GM19395 (cell line): Measurements from ENCODE around the gene SEMA7A.
"Not testable (repeated sequence)": the region's sequence is repeated elsewhere in the genome, so short reads cannot be mapped to it uniquely, and the experiment has no call there.

ENCODE experiments used
- ATAC-seq: cut with Tn5 transposase; IDR thresholded peaks from one replicate; pipeline ENCODE4 v1.9.1; 2021; ENCODE audit warnings: mild to moderate bottlenecking, moderate library complexity; ENCODE audit not compliant: unreplicated experiment

The SEMA7A gene

DNA sequence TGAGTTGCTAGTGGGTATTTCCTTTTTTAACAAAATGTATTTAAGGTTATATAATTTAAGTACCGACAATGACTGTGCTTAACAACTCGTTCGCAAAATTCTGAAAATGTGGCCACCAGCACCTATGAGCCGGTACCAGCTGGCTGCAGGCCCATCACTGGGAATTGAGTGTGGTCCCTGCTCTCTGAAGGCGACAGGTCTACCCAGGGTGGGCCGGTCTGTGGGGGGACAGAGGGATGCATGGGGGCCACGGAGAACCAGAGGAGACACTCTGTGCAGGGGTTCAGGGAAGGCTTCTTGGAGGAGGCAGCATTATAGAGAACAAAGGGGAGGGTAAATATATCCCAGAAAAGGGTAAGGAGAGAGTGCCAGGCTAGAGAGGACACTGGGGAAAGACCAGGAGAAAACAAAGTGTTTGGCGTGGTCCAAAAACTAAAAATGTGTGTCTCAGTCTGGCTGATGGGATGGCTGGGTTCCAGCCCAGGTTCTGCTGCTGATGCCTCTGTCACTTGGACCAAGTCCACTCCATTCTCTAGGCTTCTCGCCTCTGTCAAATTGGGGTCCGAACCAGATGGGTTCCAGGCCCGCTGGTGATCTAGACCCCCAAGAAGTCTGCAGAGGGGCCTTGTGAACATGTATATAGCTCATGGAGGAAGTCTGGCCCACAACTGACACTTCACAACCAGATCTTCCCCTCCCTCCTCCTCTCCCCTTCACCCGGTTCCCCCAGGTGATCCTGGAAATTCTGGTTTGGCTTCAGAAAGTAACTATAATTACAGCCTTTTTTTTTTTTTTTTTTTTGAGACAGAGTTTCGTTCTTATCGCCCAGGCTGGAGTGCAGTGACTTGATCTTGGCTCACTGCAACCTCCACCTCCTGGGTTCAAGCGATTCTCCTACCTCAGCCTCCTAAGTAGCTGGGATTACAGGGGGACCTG lies 55.7 kb downstream of the SEMA7A start:
- no peak for ATAC-seq

DNA sequence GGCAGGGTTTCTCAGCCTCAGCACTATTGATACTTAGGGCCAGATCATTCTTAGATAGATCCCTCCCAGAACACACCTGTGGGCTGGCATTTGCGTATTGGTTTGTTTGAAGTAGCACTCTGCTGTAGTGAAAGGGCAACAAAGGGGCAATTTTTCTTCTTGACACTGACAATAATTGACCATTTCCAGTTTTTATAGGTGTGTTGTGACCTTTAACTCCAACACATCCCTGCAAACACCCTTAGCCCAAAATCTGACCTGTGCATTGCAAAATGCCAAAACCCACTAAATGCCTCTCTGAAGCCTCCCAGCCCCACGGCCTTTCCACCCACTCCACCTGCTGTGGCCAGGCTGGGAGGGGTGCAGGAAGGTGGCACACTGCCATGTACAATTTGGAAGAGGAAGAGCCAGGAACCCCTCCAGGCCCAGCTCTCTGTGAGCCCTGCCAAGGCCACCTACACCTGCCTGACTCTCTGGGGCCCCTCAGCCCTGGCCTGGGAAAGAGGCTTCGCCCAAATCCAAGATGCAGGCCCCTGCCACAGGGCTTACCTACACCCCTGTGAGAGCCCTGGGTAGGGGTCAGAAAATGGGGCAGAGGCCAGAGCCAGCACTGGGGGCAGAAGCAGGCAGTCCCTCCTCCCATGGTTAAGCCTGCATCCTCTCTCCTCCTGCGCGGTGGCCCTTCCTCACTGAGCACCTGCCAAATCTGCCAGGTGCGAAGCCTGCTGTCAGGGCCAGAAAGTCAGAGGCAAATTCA lies 56.8 kb downstream of the SEMA7A start:
- no peak for ATAC-seq

DNA sequence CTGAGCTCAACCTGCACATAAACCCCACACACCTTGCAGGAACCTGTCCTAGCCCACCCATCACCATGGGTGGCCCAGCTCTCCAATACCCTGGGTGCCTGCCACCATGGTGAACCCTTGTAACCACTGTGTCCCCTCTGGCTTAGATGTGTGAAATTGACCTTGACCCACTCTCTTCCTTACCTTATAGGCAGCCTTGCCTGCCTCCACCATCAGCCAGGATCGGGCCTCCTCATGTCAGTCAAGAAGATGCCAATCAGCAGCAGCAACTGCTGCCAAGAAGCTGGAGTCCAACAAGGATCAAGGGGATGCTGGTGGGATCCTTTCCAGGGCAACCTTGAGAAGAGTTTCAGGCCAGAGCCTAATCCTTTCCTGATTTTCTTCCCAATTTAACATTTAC lies 57.5 kb downstream of the SEMA7A start:
- no peak for ATAC-seq

DNA sequence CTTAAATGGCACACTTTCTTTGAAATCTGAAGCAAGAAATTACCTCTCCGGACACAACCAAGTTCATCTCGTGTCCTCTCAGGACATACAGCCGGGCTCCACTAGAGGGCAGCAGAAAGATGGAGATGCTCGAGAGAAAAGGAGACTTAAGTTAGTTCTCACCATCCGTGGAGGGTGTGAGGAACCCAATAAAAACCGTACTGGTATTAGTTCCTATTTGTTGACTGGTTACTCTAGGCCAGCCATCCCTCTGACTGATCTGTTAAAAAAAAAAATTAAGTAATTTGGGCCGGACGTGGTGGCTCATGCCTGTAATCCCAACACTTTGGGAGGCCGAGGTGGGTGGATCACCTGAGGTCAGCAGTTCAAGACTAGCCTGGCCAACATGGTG lies 58.5 kb downstream of the SEMA7A start:
- peak; percentile 42 for ATAC-seq

DNA sequence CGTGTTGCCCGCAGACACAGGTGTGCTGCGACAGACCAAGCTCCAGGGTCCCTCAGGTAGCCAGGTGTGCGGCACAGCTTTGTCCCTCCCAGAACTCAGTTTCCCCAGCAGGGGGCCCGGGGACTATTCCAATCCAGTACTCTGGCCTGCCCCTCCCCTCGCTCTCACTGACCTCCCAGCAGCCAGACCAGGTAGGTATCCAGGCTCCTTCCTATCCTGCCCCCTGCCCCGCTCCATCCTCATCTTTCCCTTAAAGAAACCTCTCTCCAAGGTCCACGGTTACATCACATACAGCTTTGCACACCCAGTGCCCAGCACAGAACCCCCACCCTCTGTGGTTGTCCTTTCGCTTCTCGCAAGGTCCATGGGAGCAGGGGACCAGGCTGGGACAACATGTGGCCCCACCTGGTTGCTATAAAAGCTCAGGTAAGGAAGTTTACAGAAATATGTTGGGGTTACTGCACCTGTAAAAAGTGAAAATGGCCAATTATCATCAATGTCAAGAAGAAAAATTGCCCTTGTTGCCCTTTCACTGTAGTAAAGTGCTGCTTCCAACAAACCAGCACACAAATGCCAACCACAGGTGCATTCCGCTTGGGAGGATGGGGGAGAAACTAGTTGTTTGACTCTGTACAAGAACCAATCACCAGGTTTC lies 59.0 kb downstream of the SEMA7A start:
- ATAC-seq, result peak; percentile 15

DNA sequence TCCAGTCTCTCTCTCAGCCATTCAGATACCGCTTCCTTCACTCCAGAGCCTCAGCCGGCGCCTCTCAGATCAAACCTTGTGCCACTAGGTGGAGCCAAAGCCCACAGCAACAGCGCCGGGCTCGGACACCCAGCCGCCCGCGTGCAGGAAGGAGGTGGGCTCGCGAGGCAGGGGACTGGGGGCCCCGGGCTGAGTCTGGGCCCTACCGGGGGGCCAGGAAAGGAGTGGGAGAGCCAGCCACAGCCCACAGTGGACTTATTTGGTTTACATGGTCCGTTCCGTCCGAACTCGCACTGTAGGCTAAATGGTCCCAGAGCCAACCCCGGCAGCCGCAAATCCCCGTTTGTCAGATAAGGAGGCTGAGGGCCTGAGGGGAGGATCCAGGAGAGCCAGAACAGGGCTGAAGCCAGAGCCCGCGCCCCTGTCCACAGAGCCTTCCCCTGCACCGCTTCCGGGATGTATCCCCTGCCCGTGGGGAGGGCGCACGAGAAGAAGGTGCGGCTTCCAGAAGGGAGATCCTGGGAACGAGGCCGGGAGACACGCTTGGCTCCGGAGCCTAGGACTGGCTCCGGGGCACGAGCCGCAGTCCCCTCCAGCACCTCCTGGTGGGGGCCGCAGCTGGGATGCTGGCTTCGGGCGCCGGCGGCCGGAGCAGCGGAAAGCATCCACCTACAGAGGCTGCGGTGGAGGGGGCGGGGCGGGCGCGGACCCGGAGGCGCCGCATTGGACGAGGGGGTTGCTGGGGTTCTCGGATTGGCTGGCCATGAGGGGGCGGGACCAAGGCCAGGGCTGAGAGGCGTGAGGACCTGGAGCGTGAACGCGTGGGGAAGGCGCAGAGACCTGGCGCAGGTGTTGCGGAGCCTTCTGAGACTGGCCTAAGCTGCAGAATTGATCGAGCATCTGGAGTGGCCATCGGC lies 59.8 kb downstream of the SEMA7A start:
- peak; percentile 70 for ATAC-seq

DNA sequence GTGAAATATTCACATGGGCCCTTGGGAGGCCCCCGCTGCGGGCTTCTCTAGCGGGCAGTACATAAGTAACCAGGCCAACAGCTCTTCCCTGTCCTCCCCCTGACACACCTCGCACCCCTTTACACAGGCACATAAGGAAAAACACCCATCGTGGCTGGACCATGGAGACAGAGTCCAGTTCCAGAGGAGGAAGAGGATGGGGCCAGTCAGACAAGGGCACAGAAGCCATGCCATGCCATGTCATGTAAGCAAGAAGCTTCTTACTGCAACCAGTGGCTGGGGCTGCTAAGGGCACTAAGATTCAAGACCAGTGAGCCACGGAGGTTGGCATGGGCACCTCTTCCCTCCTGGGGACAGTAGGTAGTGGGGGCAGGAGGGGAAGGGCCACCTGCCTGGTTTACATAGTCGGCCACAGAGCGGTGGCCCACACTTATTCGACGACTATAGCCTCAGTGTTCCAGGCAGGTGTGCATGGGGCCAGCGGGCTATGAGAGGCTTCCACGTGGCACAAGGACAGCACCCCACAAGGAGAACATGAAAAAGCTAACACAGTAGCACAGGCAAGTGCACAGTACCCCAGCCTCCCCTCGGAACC lies 60.6 kb downstream of the SEMA7A start:
- ATAC-seq, result no peak

DNA sequence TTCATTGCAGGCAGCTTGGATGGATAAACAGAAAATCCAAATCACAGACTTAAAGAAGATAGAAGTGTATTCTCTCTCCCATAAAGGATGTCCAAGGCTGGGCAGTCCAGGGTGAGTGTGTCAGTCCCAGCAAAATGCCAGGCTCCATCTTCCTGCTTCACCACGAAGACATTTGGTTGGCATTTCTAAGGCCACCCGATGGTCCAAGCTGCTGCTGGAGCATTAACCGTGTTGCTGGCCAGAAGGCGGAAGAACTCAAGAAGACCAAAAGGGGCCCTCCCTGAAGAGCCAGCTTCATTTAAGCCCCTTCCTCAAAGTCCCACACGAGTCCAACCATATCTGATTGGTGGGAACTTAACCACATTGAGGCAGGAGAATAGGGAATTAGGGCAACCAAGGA lies 63.3 kb downstream of the SEMA7A start:
- ATAC-seq, result no peak

DNA sequence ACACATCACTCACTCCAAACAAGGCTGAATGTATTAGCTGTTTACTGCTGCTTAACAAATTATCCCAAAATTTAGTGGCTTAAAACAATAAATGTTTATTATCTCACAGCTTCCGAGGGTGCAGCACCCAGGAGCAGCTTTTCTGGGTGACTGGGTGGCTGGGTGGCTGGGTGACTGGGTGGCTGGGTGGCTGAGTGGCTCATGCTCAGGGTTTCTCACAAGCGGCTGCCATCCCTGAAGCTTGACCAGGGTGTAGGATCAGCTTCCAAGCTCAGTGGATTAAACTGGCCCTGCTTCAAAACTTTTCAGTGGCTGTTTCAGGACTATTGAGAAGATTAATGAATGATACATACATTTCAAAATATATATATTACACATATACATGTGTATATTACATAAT lies 64.0 kb downstream of the SEMA7A start:
- ATAC-seq, result no peak

DNA sequence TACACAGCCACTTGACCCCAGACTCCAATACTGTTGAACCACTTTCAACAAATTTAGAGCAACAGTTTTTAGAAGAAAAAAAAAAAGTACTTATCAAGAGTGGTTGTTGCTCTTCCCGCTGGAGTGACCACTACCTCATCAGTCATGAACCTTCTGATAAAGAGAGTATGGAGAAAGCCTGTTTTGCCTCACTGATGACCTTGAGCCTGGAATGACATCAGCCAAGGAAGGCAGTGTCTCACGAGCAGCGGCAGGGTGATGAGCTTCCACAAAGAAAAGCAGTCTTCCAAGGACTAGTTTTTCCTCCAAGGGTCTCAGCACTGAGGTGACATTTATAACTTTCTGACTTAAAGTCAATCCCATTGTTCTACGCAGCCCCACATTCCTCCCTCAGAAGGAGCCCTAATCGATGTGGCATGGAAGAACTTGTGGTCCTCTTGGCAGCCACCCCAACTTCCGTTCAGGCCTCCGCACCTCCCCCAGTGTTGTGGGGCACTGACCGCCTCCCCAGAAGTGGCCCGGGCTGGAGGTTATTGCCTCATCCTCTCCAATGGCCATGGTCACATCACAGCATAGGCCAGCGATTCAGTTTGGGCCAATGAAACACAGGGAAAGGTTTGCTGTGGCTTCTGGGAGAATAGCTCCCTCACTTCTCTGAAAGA lies 64.5 kb downstream of the SEMA7A start:
- no peak for ATAC-seq

DNA sequence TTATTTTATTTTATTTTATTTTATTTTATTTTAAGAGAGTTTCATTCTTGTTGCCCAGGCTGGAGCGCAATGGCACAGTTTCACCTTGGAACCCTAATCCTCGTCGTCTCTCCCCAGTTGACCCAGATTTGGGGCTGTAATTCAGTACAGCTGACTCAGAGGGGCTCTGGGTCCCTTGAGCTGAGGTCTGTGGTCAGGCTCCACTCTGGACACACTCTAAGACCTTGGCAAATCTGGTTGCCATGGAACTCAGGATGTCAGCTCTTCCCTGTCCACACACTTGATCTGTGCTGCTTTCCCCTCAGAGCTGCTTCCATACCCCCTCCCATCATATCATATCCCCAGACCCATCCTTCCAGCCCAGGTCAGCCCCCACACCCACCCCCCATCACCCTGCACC lies 65.6 kb downstream of the SEMA7A start:
- no peak for ATAC-seq

DNA sequence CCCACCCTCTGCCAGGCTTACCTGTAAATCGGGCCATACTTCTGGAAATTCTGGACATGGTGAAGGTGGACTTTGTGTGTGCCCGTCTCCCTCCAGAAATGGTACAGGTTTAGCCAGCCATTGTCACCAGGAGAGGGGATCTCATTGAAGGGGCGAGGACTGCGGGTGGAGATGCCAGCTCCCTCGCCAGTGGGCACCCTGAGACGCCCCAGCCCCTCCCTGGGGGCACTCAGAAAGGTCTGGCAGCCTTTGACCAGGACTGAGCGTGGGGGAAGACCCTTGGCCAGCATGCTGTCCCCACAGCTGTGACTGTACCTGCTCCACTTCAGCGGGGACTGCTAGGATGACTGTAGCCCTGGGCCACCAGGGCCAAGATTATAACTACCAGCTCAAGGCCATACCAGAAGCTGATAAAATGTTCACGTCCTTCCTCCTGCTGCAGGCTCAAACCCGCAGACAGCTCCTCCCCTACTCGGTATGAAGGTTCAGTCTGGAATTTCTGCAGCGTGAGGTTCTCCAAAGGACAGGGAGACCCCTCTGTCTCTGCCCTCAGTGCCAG lies 66.4 kb downstream of the SEMA7A start, which contains the start of gene CYP11A1:
TSS of gene CYP11A1 (minus strand) at position 351 of the 559 bp plus-strand sequence. CDS start at position 290, 61 bp downstream.
- ATAC-seq, result no peak

DNA sequence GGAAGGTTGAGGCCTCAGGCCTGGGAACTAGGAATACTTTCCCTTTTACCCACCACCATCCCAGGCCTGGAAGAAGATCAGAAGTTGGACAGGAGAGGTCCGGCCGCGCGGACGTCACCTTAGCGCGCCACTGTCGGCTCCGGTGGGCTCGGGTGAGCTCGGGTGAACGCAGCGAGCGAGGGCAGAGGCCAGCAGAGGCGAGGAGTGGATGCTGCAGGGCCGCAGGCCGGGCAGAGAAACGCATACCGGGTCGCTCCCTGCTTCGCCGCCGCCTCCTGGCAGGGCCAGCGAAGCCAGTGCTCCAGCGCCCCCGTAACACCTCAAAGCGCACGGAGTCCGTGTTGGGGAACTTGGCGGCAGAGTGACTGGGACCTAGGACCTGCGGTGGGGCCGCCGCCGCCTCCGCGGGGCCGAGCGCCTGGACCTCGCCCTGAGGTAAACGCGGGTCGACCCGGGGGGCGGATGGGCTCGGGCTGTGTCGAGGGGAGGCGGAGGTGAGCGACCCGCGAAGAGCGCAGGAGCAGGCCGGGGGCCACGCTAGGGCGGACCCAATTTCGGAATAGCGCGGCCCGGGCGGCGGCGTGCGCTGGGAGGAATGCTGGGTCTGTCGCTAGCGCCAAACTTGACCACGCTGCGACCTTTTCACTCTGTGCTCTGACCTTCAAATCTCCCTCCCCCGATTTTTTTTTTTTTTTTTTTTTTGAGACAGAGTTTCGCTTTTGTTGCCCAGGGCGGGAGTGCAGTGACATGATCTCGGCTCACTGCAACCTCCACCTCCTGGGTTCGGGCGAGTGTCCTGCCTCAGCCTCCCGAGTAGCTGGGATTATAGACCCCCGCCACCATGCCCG lies 67.9 kb downstream of the SEMA7A start:
- no peak for ATAC-seq

DNA sequence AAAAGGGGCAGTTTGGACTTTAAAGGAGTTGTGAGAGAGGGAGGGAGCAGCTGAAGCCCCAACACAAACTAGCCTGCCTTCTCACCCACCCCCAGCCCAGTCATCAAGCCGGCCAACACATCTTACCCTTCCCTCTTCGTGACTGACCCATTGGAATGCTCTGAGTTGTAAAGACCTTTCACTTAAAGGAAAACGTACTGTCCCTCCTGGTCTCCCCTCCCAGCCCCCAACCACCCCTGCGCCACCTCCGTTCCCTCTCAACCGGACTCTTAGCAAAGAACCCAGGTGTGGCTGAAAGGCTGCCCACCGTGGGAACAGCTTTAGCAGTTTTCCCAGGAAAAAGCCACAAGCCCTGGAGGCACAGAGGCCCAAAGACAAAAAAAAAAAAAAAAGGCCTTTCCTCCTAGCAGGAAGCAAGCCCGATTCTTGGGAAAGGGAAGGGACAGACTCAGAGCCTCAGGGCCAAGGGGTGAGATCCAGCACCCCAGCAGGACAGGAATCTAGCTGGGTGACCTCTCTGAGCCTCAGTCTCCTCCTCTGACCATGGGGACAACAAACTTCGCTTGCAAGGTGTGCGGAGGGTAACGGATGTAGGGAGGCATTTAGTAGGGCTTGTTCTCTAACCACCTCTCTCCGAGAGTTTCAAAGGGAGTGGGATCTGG lies 68.7 kb downstream of the SEMA7A start:
- no peak for ATAC-seq

DNA sequence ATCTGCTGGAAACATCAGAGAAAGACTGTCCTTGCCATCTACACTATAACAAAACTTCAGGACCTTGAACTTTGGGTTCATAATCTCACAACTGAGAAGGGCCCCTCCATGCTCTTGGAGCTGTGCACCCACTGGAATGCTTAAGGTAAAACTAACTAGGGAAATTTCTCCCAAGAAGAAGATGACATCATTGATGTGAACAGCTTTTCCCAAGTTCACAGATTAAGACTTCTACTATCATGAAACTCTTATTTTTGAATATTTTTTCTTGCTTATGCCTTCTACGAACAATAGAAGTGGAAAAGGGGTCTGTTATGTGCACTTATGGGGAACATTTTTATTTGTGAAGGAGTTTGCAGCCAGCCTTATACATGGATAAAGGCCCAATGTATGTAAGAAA lies 71.3 kb downstream of the SEMA7A start:
- ATAC-seq, result no peak

DNA sequence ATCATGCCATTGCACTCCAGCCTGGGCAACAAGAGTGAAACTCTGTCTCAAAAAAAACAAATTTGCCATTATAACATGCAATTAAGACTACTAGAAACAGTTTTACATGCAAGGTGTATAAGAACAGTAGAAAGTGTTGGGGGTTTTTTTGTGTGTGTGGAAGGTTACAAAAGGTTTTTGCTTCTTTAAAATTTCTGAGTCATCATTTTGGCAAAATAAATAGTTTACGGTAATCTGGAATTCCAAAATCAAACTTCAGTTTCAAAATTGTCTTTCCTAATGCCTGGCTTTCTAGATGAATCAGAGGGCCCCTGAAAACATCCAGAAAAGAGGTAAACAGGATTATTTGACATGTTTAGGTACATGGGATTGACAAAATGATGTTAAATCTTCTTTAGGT lies 72.9 kb downstream of the SEMA7A start:
- ATAC-seq, result not testable (repeated sequence)

DNA sequence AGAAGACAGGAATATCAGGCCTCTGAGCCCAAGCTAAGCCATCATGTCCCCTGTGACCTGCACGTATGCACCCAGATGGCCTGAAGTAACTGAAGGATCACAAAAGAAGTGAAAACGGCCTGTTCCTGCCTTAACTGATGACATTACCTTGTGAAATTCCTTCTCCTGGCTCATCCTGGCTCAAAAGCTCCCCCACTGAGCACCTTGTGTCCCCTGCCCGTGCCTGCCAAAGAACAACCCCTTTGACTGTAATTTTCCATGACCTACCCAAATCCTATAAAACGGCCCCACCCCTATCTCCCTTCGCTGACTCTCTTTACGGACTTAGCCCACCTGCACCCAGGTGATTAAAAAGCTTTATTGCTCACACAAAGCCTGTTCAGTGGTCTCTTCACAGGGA lies 74.4 kb downstream of the SEMA7A start:
- ATAC-seq, result not testable (repeated sequence)
